Measurements from ENCODE around the gene RNF14.

GRCh38 chr5:141995656-141996055 is 26.8 kb downstream of the RNF14 start:
- TF ChIP-seq POLR2A (IDR thresholded peaks at IDR 0.05) (no peak), CTCF (IDR thresholded peaks at IDR 0.05) (no peak), POLR2AphosphoS5 (IDR thresholded peaks at IDR 0.05) (no peak), EP300 (IDR thresholded peaks at IDR 0.05) (no peak)

All from gastroesophageal sphincter (tissue), 3 donors.